Left lung (tissue), 10 donors: ENCODE results near the gene FYB1. TPM values are rescaled to one million over a fixed set of nuclear protein-coding genes. Genes with fewer than 3 reads are reported as not detected.

ENCODE experiments used
- ATAC-seq: fragments of 200-7000 bp; cut with Tn5 transposase; one replicate; pipeline ENCODE4 v1.9.1; 2020; ENCODE audit warnings: moderate library complexity
- DNase-seq, 4 donors: peaks; one replicate each; pipeline ENCODE4 v3.0.0-alpha.2; 2013 to 2020
- H3K27ac ChIP-seq, 2 donors: fragments of 200-600 bp; sonication (generic) in 1 of 2; one replicate each; pipeline versions ENCODE4 v1.5.0 to v1.8.0; 2020 to 2021
- H3K27me3 ChIP-seq, 2 donors: fragments of 200-600 bp; sonication (generic) in 1 of 2; one replicate each; pipeline versions ENCODE4 v1.5.0 to v1.8.0; 2020 to 2021
- H3K36me3 ChIP-seq, 2 donors: fragments of 200-600 bp; sonication (generic) in 1 of 2; one replicate each; pipeline versions ENCODE4 v1.5.0 to v1.8.0; 2020 to 2021
- H3K4me1 ChIP-seq, 2 donors: fragments of 200-600 bp; one replicate each; pipeline ENCODE4 v1.8.0; 2021
- H3K4me3 ChIP-seq, 2 donors: fragments of 200-600 bp; sonication (generic) in 1 of 2; one replicate each; pipeline versions ENCODE4 v1.5.0 to v1.8.0; 2020 to 2021; ENCODE audit warnings: mild to moderate bottlenecking in 1 of 2
- H3K9me3 ChIP-seq, 2 donors: fragments of 200-600 bp; sonication (generic) in 1 of 2; one replicate each; pipeline versions ENCODE4 v1.5.0 to v1.8.0; 2020 to 2021
- intact Hi-C, 2 donors: fragments of 100-400 bp; cut with DNase I; formaldehyde crosslinking; loops; one replicate each; pipeline versions ENCODE4 v1.11.2 to v1.14.2; 2022
- polyA plus RNA-seq, 6 donors: library from polyadenylated mRNA; unstranded; fragments of 120-200 nt; gene quantifications; one replicate each; pipeline ENCODE4 v1.2.1, GENCODE V29; 2013; ENCODE audit not compliant: insufficient read length in 6 of 6
- total RNA-seq, 2 donors: library from RNA; stranded (reverse); fragmentation: NEBNext Ultra II Directional; extraction: Animal tissue kit (Norgen Biotek cat#: 25700); gene quantifications; one replicate each; pipeline ENCODE4 v1.2.1, GENCODE V29; 2021
- TF ChIP-seq, protein P1 (sequence below), 2 donors: fragments of 200-600 bp; sonication (generic) in 1 of 2; IDR thresholded peaks; one replicate each; pipeline versions ENCODE4 v1.5.0 to v1.8.0; 2021; ENCODE audit warnings: antibody characterized with exemption in 2 of 2
- donor health status: DM: no; HTN: yes; CAD: no.
- donor health status: DM: no; HTN: no; CAD: no.

Gene FYB1
- total and polyA plus RNA-seq, 8 donors = 3.4 to 93.7 (median 4.4) TPM

- no peak for ATAC-seq
- TF ChIP-seq, protein P1, sequence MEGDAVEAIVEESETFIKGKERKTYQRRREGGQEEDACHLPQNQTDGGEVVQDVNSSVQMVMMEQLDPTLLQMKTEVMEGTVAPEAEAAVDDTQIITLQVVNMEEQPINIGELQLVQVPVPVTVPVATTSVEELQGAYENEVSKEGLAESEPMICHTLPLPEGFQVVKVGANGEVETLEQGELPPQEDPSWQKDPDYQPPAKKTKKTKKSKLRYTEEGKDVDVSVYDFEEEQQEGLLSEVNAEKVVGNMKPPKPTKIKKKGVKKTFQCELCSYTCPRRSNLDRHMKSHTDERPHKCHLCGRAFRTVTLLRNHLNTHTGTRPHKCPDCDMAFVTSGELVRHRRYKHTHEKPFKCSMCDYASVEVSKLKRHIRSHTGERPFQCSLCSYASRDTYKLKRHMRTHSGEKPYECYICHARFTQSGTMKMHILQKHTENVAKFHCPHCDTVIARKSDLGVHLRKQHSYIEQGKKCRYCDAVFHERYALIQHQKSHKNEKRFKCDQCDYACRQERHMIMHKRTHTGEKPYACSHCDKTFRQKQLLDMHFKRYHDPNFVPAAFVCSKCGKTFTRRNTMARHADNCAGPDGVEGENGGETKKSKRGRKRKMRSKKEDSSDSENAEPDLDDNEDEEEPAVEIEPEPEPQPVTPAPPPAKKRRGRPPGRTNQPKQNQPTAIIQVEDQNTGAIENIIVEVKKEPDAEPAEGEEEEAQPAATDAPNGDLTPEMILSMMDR (IDR thresholded peaks at IDR 0.05) = no peak
- no peaks in the 10 kb centered on the region for H3K9me3 ChIP-seq
- no peak for DNase-seq
- H3K4me1 ChIP-seq = no peaks in the 10 kb centered on the region
- H3K27ac ChIP-seq = no peak overlapping the region
- peaks cover 0 to 10% of the 10 kb centered on the region in 2 donors for H3K27me3 ChIP-seq
- intact Hi-C loops = no loop called here
- no peak overlapping the region for H3K4me3 ChIP-seq
- H3K36me3 ChIP-seq = peaks cover 0 to 92% of the 10 kb centered on the region in 2 donors
These were observed 102.8 kb downstream of the FYB1 start for GRCh38 chr5:39116344-39117170.

DNA sequence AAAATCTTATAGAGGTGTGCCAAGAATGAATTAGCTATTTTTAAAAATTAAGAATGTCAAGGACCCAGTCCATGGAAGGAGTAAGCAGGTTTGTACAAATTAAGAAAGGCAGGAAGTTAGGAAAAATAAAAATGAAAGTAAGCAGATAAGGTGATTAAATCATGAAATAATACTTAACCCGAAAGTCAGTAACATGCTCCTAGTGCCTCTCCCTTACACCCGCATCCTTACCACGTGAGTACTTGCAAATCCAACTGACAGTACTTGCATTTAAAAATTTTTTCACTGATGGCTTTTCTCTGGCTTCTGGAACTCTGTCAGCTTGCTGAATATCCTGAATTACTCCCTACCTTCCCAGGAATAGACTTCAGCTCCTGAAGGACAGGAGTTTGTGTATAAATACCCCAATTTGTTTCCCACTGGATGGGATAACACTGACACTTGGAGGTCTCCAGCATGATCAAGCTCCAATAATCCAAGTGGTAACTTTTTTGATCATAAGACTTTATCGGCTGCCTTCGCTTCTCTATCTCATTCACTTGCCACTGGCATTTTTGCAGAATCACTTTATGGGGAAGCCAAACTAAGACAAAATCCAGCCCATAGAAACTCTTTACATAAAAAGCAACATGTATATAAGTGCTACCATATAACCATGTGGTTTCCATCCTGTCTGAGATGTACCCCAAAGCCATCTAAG lies 103.6 kb downstream of the FYB1 start:
- TF ChIP-seq, protein P1 (IDR thresholded peaks at IDR 0.05) = no peak
- Histone ChIP-seq H3K9me3 (no peaks in the 10 kb centered on the region), H3K4me3 (no peak overlapping the region), H3K4me1 (no peaks in the 10 kb centered on the region), H3K27me3 (peaks cover 0 to 10% of the 10 kb centered on the region in 2 donors), H3K27ac (no peak overlapping the region), H3K36me3 (peaks cover 0 to 88% of the 10 kb centered on the region in 2 donors)
- intact Hi-C loops = no loop called here
- ATAC-seq = no peak
- no peak for DNase-seq

DNA sequence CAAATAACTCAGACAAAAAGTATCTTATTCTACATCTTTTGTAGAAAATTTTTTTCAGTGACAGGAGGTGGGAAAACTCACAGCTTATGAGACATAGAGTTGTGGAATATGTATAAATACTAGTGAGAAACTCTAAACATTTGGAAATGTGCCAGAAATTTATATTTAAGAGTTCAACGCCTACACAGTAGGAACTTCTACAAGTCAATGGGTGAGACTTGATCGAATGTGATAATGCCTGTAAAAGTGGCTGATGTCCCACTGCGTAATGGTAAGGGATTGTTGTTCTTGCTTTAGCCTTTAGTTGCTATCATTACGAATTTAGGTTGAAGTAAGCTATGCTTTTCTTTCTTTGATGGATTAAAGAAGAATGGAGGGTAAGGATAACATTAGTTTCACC lies 105.2 kb downstream of the FYB1 start:
- H3K4me1 ChIP-seq = no peaks in the 10 kb centered on the region

DNA sequence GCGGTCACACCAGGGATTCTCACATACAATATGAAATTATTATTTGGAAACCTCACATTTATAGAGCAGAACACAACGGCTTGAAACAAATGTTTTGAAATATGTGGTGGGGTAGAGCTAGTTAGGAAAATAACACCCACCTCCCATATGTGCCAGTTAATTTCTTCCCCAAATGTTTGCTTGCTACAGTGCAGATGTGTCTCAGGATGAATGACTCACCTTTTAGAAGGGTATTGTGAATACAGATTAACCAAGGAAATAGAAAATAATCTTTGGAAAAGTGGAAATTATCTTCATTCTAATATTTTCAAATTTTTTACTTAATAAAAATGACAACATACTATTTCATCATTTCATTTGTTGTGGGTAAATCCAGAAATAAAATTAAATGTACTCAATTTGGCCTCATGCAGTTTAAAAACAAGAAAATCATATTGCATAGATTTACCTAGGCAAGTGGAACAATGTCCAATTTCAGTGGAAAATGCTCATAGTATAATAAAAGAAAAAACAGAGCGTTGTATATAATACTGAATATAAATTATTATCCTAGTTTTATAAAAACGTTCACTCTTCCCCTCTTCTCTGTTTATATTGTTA lies 105.9 kb downstream of the FYB1 start:
- H3K36me3 ChIP-seq = peaks cover 0 to 85% of the 10 kb centered on the region in 2 donors
- H3K9me3 ChIP-seq = no peaks in the 10 kb centered on the region
- H3K27ac ChIP-seq = no peak overlapping the region
- no peaks in the 10 kb centered on the region for H3K27me3 ChIP-seq
- intact Hi-C loops = no loop called here
- no peak for ATAC-seq
- no peak for DNase-seq
- H3K4me3 ChIP-seq = no peak overlapping the region
- TF ChIP-seq, protein P1 (IDR thresholded peaks at IDR 0.05) = no peak
- no peaks in the 10 kb centered on the region for H3K4me1 ChIP-seq

More for the DNA sequence above, 105.2 kb downstream of the FYB1 start:
- no peak overlapping the region for H3K27ac ChIP-seq
- ATAC-seq (no peak), DNase-seq (no peak)
- peaks cover 0 to 87% of the 10 kb centered on the region in 2 donors for H3K36me3 ChIP-seq
- TF ChIP-seq, protein P1 (IDR thresholded peaks at IDR 0.05) = no peak
- no peak overlapping the region for H3K4me3 ChIP-seq
- intact Hi-C loops = no loop called here
- H3K9me3 ChIP-seq = no peaks in the 10 kb centered on the region
- H3K27me3 ChIP-seq = peaks cover 0 to 2% of the 10 kb centered on the region in 2 donors

GRCh38 chr5:39109606-39110005 lies 109.8 kb downstream of the FYB1 start:
- TF ChIP-seq, protein P1 (IDR thresholded peaks at IDR 0.05) = no peak
- Histone ChIP-seq H3K4me3 (no peak overlapping the region), H3K9me3 (no peaks in the 10 kb centered on the region), H3K4me1 (no peaks in the 10 kb centered on the region), H3K27ac (no peak overlapping the region), H3K36me3 (peaks cover 0 to 81% of the 10 kb centered on the region in 2 donors), H3K27me3 (no peaks in the 10 kb centered on the region)
- DNase-seq = no peak
- intact Hi-C loops = no loop called here
- ATAC-seq = no peak
